ENCODE measurements around the gene THBS3. TPM values are rescaled to one million over a fixed set of nuclear protein-coding genes. Genes with fewer than 3 reads are reported as not detected.

The THBS3 gene
- total RNA-seq, 1 donor from 2014 or later: 16.2 TPM

Other genes with a start within 250 kb of the THBS3 start
- gene PYGO2, start 246.1 kb downstream of the THBS3 start, total RNA-seq: 7.1 and 10.0 TPM in 2 replicates
- 337 and 534 TPM in 2 replicates for gene SHC1, start 237.2 kb downstream of the THBS3 start, total RNA-seq
- 49.0 and 89.3 TPM in 2 replicates for gene CKS1B, start 233.2 kb downstream of the THBS3 start, total RNA-seq
- 17.8 and 27.1 TPM in 2 replicates for gene FLAD1, start 224.6 kb downstream of the THBS3 start, total RNA-seq
- not detected in 2 replicates for gene LENEP, start 214.3 kb downstream of the THBS3 start, total RNA-seq
- gene ZBTB7B, start 205.1 kb downstream of the THBS3 start, total RNA-seq: 16.1 and 16.2 TPM in 2 replicates
- 0.17 and 0.70 TPM in 2 replicates for gene DCST2, start 174.1 kb downstream of the THBS3 start, total RNA-seq
- not detected in 2 replicates for gene DCST1, start 174.1 kb downstream of the THBS3 start, total RNA-seq
- 289 and 307 TPM in 2 replicates for gene ADAM15, start 156.6 kb downstream of the THBS3 start, total RNA-seq
- gene EFNA4, start 144.2 kb downstream of the THBS3 start, total RNA-seq: 9.5 and 15.7 TPM in 2 replicates
- gene EFNA3, start 129.1 kb downstream of the THBS3 start, total RNA-seq: 1.9 and 2.2 TPM in 2 replicates
- gene EFNA1, start 80.0 kb downstream of the THBS3 start, total RNA-seq: 119 and 138 TPM in 2 replicates
- gene SLC50A1, start 72.0 kb downstream of the THBS3 start, total RNA-seq: 26.2 and 27.1 TPM in 2 replicates
- gene DPM3, start 67.4 kb downstream of the THBS3 start, total RNA-seq: 16.1 and 41.4 TPM in 2 replicates
- 64.4 and 128 TPM in 2 replicates for gene KRTCAP2, start 34.6 kb downstream of the THBS3 start, total RNA-seq
- gene TRIM46, start 34.0 kb downstream of the THBS3 start, total RNA-seq: 4.1 and 4.7 TPM in 2 replicates
- 49.3 and 50.2 TPM in 2 replicates for gene MTX1, start 798 bp upstream of the THBS3 start, total RNA-seq
- gene ENTREP3, start 47.6 kb upstream of the THBS3 start, total RNA-seq: 6.5 and 12.3 TPM in 2 replicates
- 38.3 and 46.3 TPM in 2 replicates for gene SCAMP3, start 54.5 kb upstream of the THBS3 start, total RNA-seq
- gene CLK2, start 65.6 kb upstream of the THBS3 start, total RNA-seq: 24.5 and 35.9 TPM in 2 replicates
- 0.84 and 0.85 TPM in 2 replicates for gene HCN3, start 69.6 kb upstream of the THBS3 start, total RNA-seq
- 0.05 TPM in 1 of 2 replicates, not detected in the other for gene PKLR, start 93.5 kb upstream of the THBS3 start, total RNA-seq
- gene FDPS, start 101.0 kb upstream of the THBS3 start, total RNA-seq: 452 and 512 TPM in 2 replicates
- 13.8 and 22.2 TPM in 2 replicates for gene RUSC1, start 113.0 kb upstream of the THBS3 start, total RNA-seq